Measurements from ENCODE around the gene IL23R. TPM values are rescaled to one million over a fixed set of nuclear protein-coding genes. Genes with fewer than 3 reads are reported as not detected.

The IL23R gene
- total RNA-seq, 1 donor from 2014 or later, result 0.23 TPM

- intact Hi-C loops (cut with micrococcal nuclease), result loop anchor here (5.0 to 10.0 kb wide), 3 partner anchors 96 to 223 kb away; partner anchors contain the start of genes DNAI4, MIER1 and SLC35D1
These were observed 18.3 kb upstream of the IL23R start for GRCh38 chr1:67147973-67148372.

GRCh38 chr1:67148516-67149178, 17.6 kb upstream of the IL23R start:
- intact Hi-C loops (cut with micrococcal nuclease), result loop anchor here (1.0 to 10.0 kb wide), 6 partner anchors 96 to 383 kb away; partner anchors contain the start of genes DNAI4, MIER1 and SLC35D1

GRCh38 chr1:67149179-67149770, 17.0 kb upstream of the IL23R start:
- intact Hi-C loops (cut with micrococcal nuclease), result loop anchor here (1.0 to 10.0 kb wide), 6 partner anchors 97 to 384 kb away; partner anchors contain the start of genes DNAI4, MIER1 and SLC35D1

GRCh38 chr1:67150931-67151330, 15.3 kb upstream of the IL23R start:
- intact Hi-C loops (cut with micrococcal nuclease), result no loop called here

- intact Hi-C loops (cut with micrococcal nuclease), result no loop called here
These were observed 7.9 kb upstream of the IL23R start for GRCh38 chr1:67158401-67158800.

- intact Hi-C loops (cut with micrococcal nuclease), result no loop called here
These were observed 7.0 kb upstream of the IL23R start for GRCh38 chr1:67159233-67159632.

- intact Hi-C loops (cut with micrococcal nuclease), result loop anchor here (1.0 kb wide), 1 partner anchor 8 kb away; no protein-coding TSS in a partner anchor
These were observed 3.3 kb upstream of the IL23R start for GRCh38 chr1:67162954-67163353.

GRCh38 chr1:67165468-67166041, 699 bp upstream of the IL23R start:
- intact Hi-C loops (cut with micrococcal nuclease), result no loop called here

- intact Hi-C loops (cut with micrococcal nuclease), result no loop called here
These were observed 3.2 kb downstream of the IL23R start for GRCh38 chr1:67169496-67169895.

- intact Hi-C loops (cut with micrococcal nuclease), result loop anchor here (2.0 to 10.0 kb wide), 4 partner anchors 41 to 517 kb away; no protein-coding TSS in a partner anchor
These were observed 3.7 kb downstream of the IL23R start for GRCh38 chr1:67169932-67170331.

GRCh38 chr1:67170751-67171573, 4.7 kb downstream of the IL23R start:
- intact Hi-C loops (cut with micrococcal nuclease), result loop anchor here (1.0 to 10.0 kb wide), 6 partner anchors 8 to 516 kb away; no protein-coding TSS in a partner anchor

- intact Hi-C loops (cut with micrococcal nuclease), result loop anchor here (1.0 to 10.0 kb wide), 6 partner anchors 8 to 515 kb away; no protein-coding TSS in a partner anchor
These were observed 5.3 kb downstream of the IL23R start for GRCh38 chr1:67171574-67171955.

GRCh38 chr1:67171978-67172377, 5.7 kb downstream of the IL23R start:
- intact Hi-C loops (cut with micrococcal nuclease), result loop anchor here (1.0 to 10.0 kb wide), 6 partner anchors 9 to 515 kb away; no protein-coding TSS in a partner anchor

GRCh38 chr1:67173988-67174387, 7.7 kb downstream of the IL23R start:
- intact Hi-C loops (cut with micrococcal nuclease), result loop anchor here (10.0 kb wide), 1 partner anchor 239 kb away; no protein-coding TSS in a partner anchor

GRCh38 chr1:67174716-67175284, 8.5 kb downstream of the IL23R start:
- intact Hi-C loops (cut with micrococcal nuclease), result loop anchor here (10.0 kb wide), 1 partner anchor 240 kb away; no protein-coding TSS in a partner anchor

GRCh38 chr1:67175530-67176087, 9.4 kb downstream of the IL23R start:
- intact Hi-C loops (cut with micrococcal nuclease), result loop anchor here (10.0 kb wide), 1 partner anchor 241 kb away; no protein-coding TSS in a partner anchor

GRCh38 chr1:67184838-67185421, 18.7 kb downstream of the IL23R start:
- intact Hi-C loops (cut with micrococcal nuclease), result no loop called here

- intact Hi-C loops (cut with micrococcal nuclease), result no loop called here
These were observed 21.9 kb downstream of the IL23R start for GRCh38 chr1:67188137-67188536.

- intact Hi-C loops (cut with micrococcal nuclease), result loop anchor here (5.0 kb wide), 2 partner anchors 138 to 193 kb away; partner anchors contain the start of gene SLC35D1
These were observed 23.7 kb downstream of the IL23R start for GRCh38 chr1:67189953-67190352.

- intact Hi-C loops (cut with micrococcal nuclease), result loop anchor here (5.0 kb wide), 2 partner anchors 138 to 193 kb away; partner anchors contain the start of gene SLC35D1
These were observed 24.2 kb downstream of the IL23R start for GRCh38 chr1:67190410-67190809.
